Epithelial cell of esophagus (primary cell): ENCODE results near the gene AKR1E2.
A peak's percentile ranks its signal among the peaks of the same experiment; 100 is the strongest.
"Not testable (repeated sequence)": the region's sequence is repeated elsewhere in the genome, so short reads cannot be mapped to it uniquely, and the experiment has no call there.

Experiments used
- DNase-seq: peaks from one replicate; pipeline ENCODE4 v3.0.0; 2010; ENCODE audit warnings: low read depth
- H3K4me3 ChIP-seq: 2 replicates; pipeline ENCODE4 v1.5.1; 2011; ENCODE audit warnings: mild to moderate bottlenecking, low read length, control low read depth
- CTCF ChIP-seq: IDR thresholded peaks from 2 replicates; pipeline ENCODE4 v1.5.1; 2011; ENCODE audit warnings: low read depth, mild to moderate bottlenecking, low read length, control low read depth, inconsistent platforms; ENCODE audit not compliant: insufficient read depth; ENCODE audit errors: missing control alignments

AKR1E2 gene

DNA sequence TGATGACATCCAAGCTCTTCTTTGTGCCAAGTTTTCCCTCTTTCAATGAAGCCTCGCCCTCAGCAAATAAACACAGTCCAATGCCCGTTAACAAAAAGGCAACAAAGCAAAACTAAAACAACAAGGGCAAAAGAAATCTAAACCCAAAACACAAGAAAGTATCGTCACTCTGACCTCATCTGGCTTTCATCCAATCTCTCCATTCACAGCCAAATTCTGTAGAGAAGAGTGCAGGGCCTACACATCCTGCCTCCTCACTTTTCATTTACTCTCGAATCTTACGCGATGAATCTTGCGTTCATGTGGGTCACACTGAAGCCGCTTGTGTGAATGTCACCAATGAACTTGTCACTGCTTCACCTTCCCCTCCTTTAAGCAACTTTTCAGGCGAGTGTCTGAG, 15.9 kb upstream of the AKR1E2 start:
- no peak overlapping the region for H3K4me3 ChIP-seq
- no peak for TF ChIP-seq CTCF
- no peak for DNase-seq

- TF ChIP-seq CTCF = no peak
- H3K4me3 ChIP-seq = no peak overlapping the region
- DNase-seq = no peak
Measured at GRCh38 chr10:4812046-4812445, 14.0 kb upstream of the AKR1E2 start.

GRCh38 chr10:4813023-4813422, 13.0 kb upstream of the AKR1E2 start:
- peak; percentile 93 for DNase-seq
- no peak for TF ChIP-seq CTCF

GRCh38 chr10:4813496-4813895, 12.5 kb upstream of the AKR1E2 start:
- no peak for DNase-seq
- no peak for TF ChIP-seq CTCF
- H3K4me3 ChIP-seq = no peak overlapping the region

More at GRCh38 chr10:4813023-4813422, 13.0 kb upstream of the AKR1E2 start:
- no peak overlapping the region for H3K4me3 ChIP-seq

GRCh38 chr10:4815646-4816180, 10.3 kb upstream of the AKR1E2 start:
- DNase-seq = peak; percentile 23
- not testable (repeated sequence) for H3K4me3 ChIP-seq
- TF ChIP-seq CTCF = peak; percentile 8

DNA sequence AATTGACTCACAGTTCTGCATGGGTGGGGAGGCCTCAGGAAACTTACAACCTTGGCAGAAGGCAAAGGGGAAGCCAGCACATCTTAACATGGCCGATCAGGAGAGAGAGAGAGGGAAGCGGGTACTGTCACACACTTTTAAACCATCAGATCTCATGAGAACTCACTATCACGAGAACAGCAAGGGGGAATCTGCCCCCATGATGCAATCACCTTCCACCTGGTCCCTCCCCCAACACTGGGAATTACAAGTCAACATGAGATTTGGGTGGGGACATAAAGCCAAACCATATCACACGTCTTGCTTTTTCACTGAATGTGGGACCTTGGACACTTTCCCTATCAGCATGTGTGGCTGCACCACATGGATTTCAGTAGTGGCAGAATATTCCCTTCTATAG, 9.0 kb upstream of the AKR1E2 start:
- no peak for TF ChIP-seq CTCF
- no peak overlapping the region for H3K4me3 ChIP-seq
- DNase-seq = no peak

DNA sequence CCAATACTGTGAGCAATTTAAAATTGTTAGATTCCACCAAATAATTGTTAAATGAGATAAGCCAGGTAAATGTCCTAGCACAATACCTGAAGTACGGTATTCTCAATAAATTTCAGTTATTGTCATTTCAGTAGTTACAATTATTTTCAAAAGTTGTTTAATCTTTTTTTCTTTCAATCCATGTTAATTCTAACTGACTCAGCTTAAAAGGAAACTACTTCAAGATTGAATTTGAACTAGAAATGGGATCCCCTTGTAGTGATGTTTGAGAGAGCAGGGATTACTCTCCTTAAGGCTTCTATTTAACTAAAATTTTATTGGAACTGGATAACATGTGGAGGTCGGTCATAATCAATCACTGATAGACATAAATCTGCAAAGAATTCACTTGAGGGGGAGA, 6.9 kb upstream of the AKR1E2 start:
- no peak overlapping the region for H3K4me3 ChIP-seq
- DNase-seq = no peak
- TF ChIP-seq CTCF = no peak
